SK-N-MC (cell line): ENCODE results near the gene SCAND1.

ENCODE experiments used
- DNase-seq: peaks from one replicate; pipeline ENCODE4 v3.0.0-alpha.2; 2011; ENCODE audit warnings: low read depth, low spot score
- H3K27ac ChIP-seq: fragments of 200-600 bp; sonication (generic); 2 replicates; pipeline ENCODE4 v1.5.1; 2016; ENCODE audit warnings: mixed run types
- H3K36me3 ChIP-seq: fragments of 200-600 bp; sonication (generic); 2 replicates; pipeline ENCODE4 v1.6.1; 2017; ENCODE audit warnings: antibody characterized with exemption, low read length, mixed read lengths; ENCODE audit not compliant: insufficient read depth
- H3K4me3 ChIP-seq: fragments of 200-600 bp; sonication (generic); 2 replicates; pipeline ENCODE4 v1.5.1; 2016
- H3K9ac ChIP-seq: fragments of 200-600 bp; sonication (generic); 2 replicates; pipeline ENCODE4 v1.8.0; 2017; ENCODE audit warnings: mixed run types, mixed read lengths; ENCODE audit not compliant: insufficient read length
- H3K9me3 ChIP-seq: fragments of 200-600 bp; sonication (generic); 2 replicates; pipeline ENCODE4 v1.6.1; 2017; ENCODE audit warnings: low read depth, mild to moderate bottlenecking, antibody characterized with exemption, low read length, moderate library complexity, mixed read lengths
- EZH2 ChIP-seq: fragments of 200-600 bp; sonication (generic); IDR thresholded peaks from one replicate; pipeline ENCODE4 v1.6.1; 2017; ENCODE audit warnings: antibody characterized with exemption
- FOXP2 ChIP-seq: optimal IDR thresholded peaks from 2 replicates; pipeline ENCODE3; 2011; ENCODE audit warnings: mild to moderate bottlenecking, moderate library complexity; ENCODE audit not compliant: insufficient read depth; ENCODE audit errors: extremely low read length, control extremely low read depth
- POLR2AphosphoS5 ChIP-seq: IDR thresholded peaks from 2 replicates; pipeline ENCODE4 v1.6.1; 2012; ENCODE audit warnings: mild to moderate bottlenecking, low read depth, low read length, borderline replicate concordance

Gene SCAND1

GRCh38 chr20:35950093-35950492 is 4.2 kb downstream of the SCAND1 start:
- H3K4me3 ChIP-seq: no peak overlapping the region
- no peak for DNase-seq
- TF ChIP-seq EZH2 (no peak), FOXP2 (no peak), POLR2AphosphoS5 (no peak)
- no peaks in the 10 kb centered on the region for H3K9me3 ChIP-seq
- H3K9ac ChIP-seq: no peak overlapping the region
- peaks cover 13% of the 10 kb centered on the region for H3K36me3 ChIP-seq
- H3K27ac ChIP-seq: no peak overlapping the region

GRCh38 chr20:35947907-35948306 is 6.4 kb downstream of the SCAND1 start:
- DNase-seq: no peak
- Histone ChIP-seq H3K9ac (no peak overlapping the region), H3K4me3 (no peak overlapping the region), H3K36me3 (peaks cover 19% of the 10 kb centered on the region), H3K9me3 (no peaks in the 10 kb centered on the region), H3K27ac (no peak overlapping the region)
- TF ChIP-seq FOXP2 (no peak), EZH2 (no peak), POLR2AphosphoS5 (no peak)

- TF ChIP-seq FOXP2 (no peak), EZH2 (no peak), POLR2AphosphoS5 (no peak)
- no peak for DNase-seq
- H3K9me3 ChIP-seq: no peaks in the 10 kb centered on the region
- H3K4me3 ChIP-seq: no peak overlapping the region
- no peak overlapping the region for H3K27ac ChIP-seq
- H3K9ac ChIP-seq: no peak overlapping the region
- H3K36me3 ChIP-seq: peaks cover 19% of the 10 kb centered on the region; the same call in 1 of the 2 replicates
These were observed 6.8 kb downstream of the SCAND1 start for GRCh38 chr20:35947489-35947888.

DNA sequence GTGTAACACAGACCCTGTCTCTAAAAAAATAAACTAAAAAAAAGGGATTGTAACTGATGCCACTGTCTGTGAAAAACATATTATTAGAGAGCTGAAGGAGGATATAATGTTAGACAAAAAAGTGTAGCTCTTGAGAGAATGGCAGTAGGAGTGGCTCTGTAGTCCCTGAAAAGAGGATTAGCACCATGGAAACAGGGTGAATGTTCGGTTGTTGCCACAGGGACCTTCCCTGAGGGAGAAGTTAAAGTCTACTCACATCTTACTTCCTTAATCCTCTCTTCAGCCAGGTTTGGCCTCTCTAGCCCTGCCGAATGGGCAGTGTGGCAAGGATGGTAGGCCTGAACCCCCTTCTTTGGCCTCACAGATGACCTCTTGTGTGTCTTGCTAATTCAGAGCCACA is 12.1 kb downstream of the SCAND1 start:
- Histone ChIP-seq H3K27ac (no peak overlapping the region), H3K9me3 (no peaks in the 10 kb centered on the region), H3K36me3 (peaks cover 49% of the 10 kb centered on the region), H3K4me3 (no peak overlapping the region), H3K9ac (no peak overlapping the region)
- TF ChIP-seq POLR2AphosphoS5 (no peak), EZH2 (no peak), FOXP2 (no peak)
- no peak for DNase-seq

DNA sequence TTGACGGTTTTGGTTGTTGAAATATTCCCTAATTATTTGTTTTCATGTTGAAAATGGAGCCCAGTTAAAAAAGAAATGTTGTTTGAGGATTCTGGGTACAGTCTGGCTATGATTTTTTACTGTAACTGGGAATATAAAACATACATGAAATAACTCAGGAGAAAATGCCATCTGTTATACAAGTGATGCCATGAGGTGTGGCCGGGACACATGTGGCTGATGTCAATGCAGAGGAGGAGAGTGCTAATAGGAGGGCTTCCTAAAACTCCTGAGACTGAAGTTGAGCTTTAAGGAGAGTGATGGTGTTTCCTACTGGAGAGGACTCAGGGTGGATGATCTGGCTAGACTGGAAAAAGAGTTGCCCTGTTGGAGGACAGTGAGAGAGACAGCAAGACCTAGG is 12.7 kb downstream of the SCAND1 start:
- TF ChIP-seq FOXP2 (no peak), POLR2AphosphoS5 (no peak), EZH2 (no peak)

DNA sequence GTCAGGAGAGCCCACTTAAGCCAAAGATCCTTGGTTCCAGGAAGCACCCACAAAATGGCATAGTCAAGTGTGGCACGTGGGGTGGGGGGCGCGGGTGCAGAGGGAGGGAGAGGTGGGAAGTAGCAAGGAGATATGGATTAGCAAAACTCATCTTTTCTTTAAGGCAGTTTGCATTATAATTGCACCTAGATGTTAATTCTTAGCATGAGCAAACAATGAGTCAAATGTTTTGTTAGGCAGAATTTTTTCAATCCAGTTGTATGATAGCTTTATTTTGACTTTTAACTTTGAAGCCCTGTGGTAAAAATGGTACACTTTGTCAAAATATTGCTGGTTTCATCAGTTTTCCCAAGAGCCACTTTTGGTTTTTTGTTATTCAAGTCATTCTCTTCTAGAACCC is 15.0 kb downstream of the SCAND1 start:
- DNase-seq: no peak
- H3K27ac ChIP-seq: no peak overlapping the region
- H3K9ac ChIP-seq: no peak overlapping the region
- TF ChIP-seq FOXP2: no peak
- TF ChIP-seq EZH2: no peak
- no peak for TF ChIP-seq POLR2AphosphoS5
- no peak overlapping the region for H3K4me3 ChIP-seq
- peaks cover 44% of the 10 kb centered on the region for H3K36me3 ChIP-seq
- no peaks in the 10 kb centered on the region for H3K9me3 ChIP-seq

More for the DNA sequence above, 12.7 kb downstream of the SCAND1 start:
- no peak overlapping the region for H3K27ac ChIP-seq
- peaks cover 48% of the 10 kb centered on the region for H3K36me3 ChIP-seq
- H3K9me3 ChIP-seq: no peaks in the 10 kb centered on the region
- no peak overlapping the region for H3K9ac ChIP-seq
- no peak overlapping the region for H3K4me3 ChIP-seq
- no peak for DNase-seq

DNA sequence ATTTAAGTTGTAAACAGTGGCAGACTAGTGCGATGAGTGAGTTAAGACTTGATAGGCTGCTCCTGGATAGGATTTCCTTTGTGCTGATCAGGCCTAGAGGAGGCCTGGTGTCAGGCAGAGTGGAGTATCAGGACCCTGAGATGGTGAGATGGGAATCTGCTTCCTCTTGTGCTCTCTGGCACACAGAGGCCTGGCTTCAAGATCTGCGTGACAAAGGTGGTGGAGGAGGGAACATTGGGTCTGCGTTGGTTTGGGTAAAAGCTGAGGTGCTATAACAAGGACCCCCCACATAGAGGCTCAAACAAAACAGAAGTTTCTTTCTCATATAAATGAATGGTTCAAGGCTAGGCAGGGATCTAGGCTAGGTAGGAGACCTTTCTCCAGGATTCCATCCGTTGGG is 20.3 kb downstream of the SCAND1 start:
- no peaks in the 10 kb centered on the region for H3K9me3 ChIP-seq
- H3K36me3 ChIP-seq: peaks cover 32% of the 10 kb centered on the region
- no peak for TF ChIP-seq EZH2
- no peak for TF ChIP-seq FOXP2
- no peak for TF ChIP-seq POLR2AphosphoS5
- no peak overlapping the region for H3K4me3 ChIP-seq
- H3K9ac ChIP-seq: no peak overlapping the region
- H3K27ac ChIP-seq: no peak overlapping the region
- no peak for DNase-seq

- Histone ChIP-seq H3K27ac (no peak overlapping the region), H3K9me3 (no peaks in the 10 kb centered on the region), H3K36me3 (peaks cover 37% of the 10 kb centered on the region), H3K4me3 (no peak overlapping the region), H3K9ac (no peak overlapping the region)
- no peak for DNase-seq
- TF ChIP-seq EZH2 (no peak), FOXP2 (no peak), POLR2AphosphoS5 (no peak)
These were observed 25.0 kb downstream of the SCAND1 start for GRCh38 chr20:35929301-35929700.

DNA sequence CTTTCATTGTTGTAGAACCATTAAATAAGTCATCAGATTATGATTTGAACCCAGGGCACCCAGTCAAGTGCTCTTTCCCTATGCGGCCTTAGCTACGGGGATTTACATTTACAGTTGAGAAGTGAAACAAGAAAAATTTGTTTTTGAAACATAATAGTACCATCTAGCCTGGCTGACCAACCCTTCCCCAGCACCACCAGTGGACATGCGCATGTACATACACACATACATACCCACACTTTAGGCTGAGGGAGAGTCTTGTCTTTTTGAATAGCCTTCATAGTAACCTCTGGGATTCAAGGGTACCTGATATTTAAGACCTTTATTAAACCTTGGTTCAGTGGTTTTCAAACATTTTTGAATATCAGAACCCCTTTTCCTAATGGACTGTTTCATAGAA is 33.8 kb downstream of the SCAND1 start:
- Histone ChIP-seq H3K9me3 (no peaks in the 10 kb centered on the region), H3K36me3 (peaks cover 38% of the 10 kb centered on the region), H3K27ac (no peak overlapping the region), H3K9ac (no peak overlapping the region), H3K4me3 (no peak overlapping the region)
- TF ChIP-seq FOXP2: no peak
- no peak for TF ChIP-seq POLR2AphosphoS5
- no peak for TF ChIP-seq EZH2
- no peak for DNase-seq
